HL-60 (cell line): ENCODE results near the gene PJA1.

ENCODE experiments used
- DNase-seq, 2 experiments: peaks; one replicate each; pipeline ENCODE4 v3.0.0-alpha.2; 2010 to 2020; ENCODE audit warnings: low read depth in 1 of 2, low spot score in 1 of 2
- H3K27ac ChIP-seq: fragments of 250-450 bp; sonication (Bioruptor Pico); replicated peaks from 2 replicates; pipeline ENCODE4 v1.5.1; 2020; ENCODE audit warnings: mild to moderate bottlenecking, moderate library complexity
- H3K27me3 ChIP-seq: fragments of 250-450 bp; sonication (Bioruptor Pico); 2 replicates; pipeline ENCODE4 v1.5.1; 2021; ENCODE audit warnings: mild to moderate bottlenecking, moderate library complexity; ENCODE audit not compliant: insufficient read depth, poor library complexity, severe bottlenecking
- H3K4me3 ChIP-seq: replicated peaks from 2 replicates; pipeline ENCODE4 v1.5.1; 2011; ENCODE audit warnings: mild to moderate bottlenecking, control low read depth, low read length; ENCODE audit not compliant: insufficient read depth
- CTCF ChIP-seq: IDR thresholded peaks from one replicate; pipeline ENCODE4 v1.5.1; 2011; ENCODE audit warnings: low read length, control low read depth, inconsistent platforms; ENCODE audit not compliant: insufficient read depth
- GABPA ChIP-seq: IDR thresholded peaks from 2 replicates; pipeline ENCODE4 v1.6.1; 2012; ENCODE audit warnings: low read depth
- POLR2AphosphoS5 ChIP-seq: IDR thresholded peaks from 2 replicates; pipeline ENCODE4 v1.6.1; 2012; ENCODE audit warnings: low read depth
- REST ChIP-seq: IDR thresholded peaks from 2 replicates; pipeline ENCODE4 v1.6.1; 2012; ENCODE audit warnings: low read depth; ENCODE audit not compliant: insufficient replicate concordance
- SPI1 ChIP-seq: IDR thresholded peaks from 2 replicates; pipeline ENCODE4 v1.6.1; 2012; ENCODE audit warnings: low read depth, mild to moderate bottlenecking, borderline replicate concordance

PJA1 gene

DNA sequence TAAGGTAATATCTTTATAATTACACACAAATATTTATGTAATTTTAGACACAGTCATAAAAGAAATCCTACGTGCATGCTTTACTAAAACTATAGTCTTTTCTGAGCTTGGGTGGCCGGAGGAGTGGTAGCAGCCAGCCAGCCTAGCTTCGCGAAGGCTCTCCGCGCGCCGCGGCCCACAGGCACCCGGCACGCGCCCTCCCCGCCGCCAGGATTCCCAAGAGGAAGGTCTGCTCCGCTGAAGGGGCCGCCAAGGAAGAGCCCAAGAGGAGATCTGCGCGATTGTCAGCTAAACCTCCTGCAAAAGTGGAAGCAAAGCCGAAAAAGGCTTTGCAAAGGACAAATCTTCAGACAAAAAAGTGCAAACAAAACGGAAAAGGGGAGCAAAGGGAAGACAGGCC is 8.7 kb upstream of the PJA1 start:
- Histone ChIP-seq H3K4me3 (no peak overlapping the region), H3K27ac (no peak overlapping the region), H3K27me3 (no peaks in the 10 kb centered on the region)
- no peak for DNase-seq
- no peak for TF ChIP-seq REST

DNA sequence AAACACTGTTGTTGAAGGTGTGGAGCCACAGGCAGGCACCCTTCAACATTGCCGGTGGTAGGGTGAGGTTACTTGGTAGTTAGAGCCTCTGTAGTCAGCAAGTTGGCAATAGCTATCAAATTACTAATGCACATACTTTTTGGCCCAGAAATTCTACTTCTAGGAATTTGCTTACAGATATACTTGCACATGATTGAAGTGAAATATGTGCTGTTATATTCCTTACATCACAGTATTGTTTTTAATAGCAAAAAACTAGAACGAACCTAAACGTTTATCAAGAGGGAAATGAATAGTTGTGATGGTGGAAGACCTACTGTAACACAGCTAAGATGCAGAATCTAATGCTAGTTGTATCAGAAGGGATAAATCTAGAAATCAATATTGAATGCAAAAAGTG is 7.7 kb upstream of the PJA1 start:
- no peak for DNase-seq
- Histone ChIP-seq H3K4me3 (no peak overlapping the region), H3K27me3 (no peaks in the 10 kb centered on the region), H3K27ac (no peak overlapping the region)
- TF ChIP-seq REST (no peak), CTCF (no peak), GABPA (no peak), SPI1 (no peak)

GRCh38 chrX:69170319-69170718 is 5.1 kb upstream of the PJA1 start:
- TF ChIP-seq GABPA = no peak
- no peak for TF ChIP-seq POLR2AphosphoS5
- no peak for TF ChIP-seq CTCF
- no peak for TF ChIP-seq SPI1
- TF ChIP-seq REST = no peak
- H3K4me3 ChIP-seq = no peak overlapping the region
- no peaks in the 10 kb centered on the region for H3K27me3 ChIP-seq
- no peak overlapping the region for H3K27ac ChIP-seq
- no peak for DNase-seq
